Activated CD4-positive, alpha-beta T cell treated with anti-CD3 and anti-CD28 coated beads for 48 hours (primary cell): ENCODE results near the gene CALHM6.
"Not testable (repeated sequence)": the region's sequence is repeated elsewhere in the genome, so short reads cannot be mapped to it uniquely, and the experiment has no call there.

Experiments
- DNase-seq: peaks from one replicate; pipeline ENCODE4 v3.0.0-alpha.2; 2020

The CALHM6 gene

DNA sequence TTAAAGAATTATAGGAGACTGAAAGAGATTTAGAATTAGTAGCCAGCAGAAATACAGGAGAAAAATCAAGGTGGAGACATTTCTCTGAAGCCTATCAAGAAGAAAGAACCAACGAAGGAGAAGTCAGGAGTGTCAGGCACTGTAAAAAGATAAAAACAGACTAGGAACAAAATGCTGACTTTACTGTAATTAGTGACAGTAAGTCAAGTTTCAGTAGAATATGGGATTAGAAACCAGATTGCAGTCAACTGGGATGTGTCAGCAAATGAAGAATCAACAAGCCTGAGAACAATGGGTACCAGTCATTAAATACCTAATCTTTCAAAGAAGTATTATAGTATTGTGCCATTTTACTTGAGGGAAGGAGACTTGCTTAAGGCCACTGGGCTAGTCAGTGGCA, 21.6 kb downstream of the CALHM6 start:
- DNase-seq = no peak

DNA sequence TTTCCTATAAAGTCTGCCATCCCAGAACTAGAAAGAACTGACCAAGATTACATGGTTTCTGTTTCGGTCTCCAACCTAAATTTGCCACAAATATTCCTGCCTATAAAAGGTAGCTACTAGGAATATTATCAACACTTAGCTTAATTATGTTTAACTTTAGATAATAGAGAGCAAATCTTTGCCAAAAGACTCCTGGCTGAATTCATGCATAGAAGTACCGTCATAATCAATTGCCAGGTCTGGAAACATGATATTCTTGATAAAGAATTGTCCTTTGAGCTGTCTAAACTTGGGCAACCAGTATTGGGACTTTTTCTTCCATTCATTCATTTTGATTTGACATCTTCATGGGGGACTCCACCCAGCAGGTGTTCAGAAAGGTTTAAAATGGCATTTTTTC, 22.4 kb downstream of the CALHM6 start:
- no peak for DNase-seq

DNA sequence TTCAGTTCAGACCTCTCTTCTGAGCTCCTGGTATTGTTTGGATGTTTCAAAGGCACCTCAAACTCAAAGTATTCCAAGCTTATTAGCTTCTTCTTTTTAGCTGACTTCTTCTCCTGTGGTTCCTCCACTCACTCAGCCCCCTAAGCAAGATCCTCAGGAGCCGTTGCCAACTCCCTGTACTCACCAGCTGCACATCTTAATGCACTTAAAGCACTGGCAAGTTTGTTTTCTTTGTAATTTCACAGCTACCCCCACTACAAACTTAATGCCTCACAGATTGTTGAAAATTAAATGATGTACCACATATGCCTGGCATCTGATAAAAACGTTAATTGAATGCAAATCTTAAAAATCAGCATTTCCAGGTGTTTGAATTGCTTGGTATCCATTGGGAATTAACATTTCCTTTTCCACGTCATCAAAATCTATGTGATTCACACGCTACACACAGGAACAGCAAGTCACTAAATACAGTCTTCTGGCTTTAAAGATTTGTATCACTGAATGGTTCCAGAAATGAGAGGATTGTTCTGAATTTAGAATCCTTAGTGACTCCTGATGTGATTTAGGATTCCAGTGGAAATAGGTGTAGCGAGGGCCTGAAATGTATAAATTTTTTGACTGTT, 24.5 kb downstream of the CALHM6 start:
- DNase-seq = no peak

DNA sequence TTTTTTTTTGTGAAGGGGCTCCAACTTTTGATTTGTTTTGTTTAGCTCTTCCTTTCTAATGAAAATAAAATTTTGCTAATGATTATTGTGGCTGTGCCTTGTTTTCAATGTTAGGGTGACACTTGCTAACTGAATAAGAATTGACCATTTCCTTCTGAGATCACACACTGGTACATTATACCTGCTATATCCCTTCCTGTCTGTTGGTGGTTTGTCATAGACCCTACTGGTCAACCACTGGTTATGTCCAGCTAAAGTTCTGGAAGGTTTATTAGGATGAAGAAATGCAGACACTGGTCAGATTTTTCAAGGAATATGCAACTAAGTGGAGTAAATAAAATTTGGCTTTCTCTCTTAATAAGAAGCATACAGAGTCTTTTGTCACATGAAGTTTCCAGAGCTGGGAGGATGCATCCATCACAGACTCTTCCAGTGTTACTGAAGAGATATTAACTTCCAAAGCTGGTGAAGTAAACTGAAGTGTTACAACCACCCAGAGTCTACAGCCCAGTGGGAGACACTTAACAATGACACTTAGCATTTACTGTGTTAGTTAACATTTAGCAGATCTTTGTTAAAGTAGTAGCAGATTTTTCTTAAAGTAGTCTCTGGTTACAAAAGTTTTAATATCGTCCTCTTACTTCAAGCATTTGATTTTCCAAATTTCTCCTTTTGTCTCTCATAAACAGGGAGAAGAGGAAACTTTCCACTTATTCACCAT, 30.6 kb downstream of the CALHM6 start:
- DNase-seq = no peak

DNA sequence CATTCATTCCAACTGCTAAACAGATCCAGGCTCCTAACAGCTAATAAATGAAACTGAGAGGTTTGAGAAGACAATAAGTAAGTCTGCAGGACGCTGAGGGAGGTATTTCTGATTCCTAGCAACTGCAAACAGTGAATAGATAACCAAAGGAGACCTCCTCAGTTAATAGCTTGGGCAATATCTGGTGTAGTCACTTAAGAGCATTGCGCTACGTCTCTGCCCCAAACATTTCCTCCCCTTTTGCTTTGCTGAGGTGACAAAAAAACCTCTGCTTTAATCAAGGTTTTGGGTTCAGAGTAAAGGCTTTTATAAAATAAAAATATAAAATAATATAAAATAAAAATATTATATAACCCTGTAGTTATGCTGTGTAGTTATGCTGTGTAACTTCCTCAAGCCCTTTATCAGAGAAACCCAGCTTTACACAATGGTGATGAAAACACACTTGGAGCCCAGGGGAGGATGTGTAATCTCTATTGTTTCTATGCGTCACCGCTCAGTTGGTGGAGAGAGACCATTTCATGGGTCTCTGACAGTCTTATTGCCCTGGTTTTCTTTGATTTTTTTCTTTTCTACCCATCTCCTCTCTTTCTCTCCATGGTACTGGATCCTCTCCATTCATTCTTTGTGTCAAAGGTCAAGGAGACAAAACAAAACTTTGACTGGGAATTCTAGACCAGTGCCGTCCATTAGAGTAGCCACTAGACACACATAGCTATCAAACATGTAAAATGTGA, 31.3 kb downstream of the CALHM6 start:
- DNase-seq = no peak

DNA sequence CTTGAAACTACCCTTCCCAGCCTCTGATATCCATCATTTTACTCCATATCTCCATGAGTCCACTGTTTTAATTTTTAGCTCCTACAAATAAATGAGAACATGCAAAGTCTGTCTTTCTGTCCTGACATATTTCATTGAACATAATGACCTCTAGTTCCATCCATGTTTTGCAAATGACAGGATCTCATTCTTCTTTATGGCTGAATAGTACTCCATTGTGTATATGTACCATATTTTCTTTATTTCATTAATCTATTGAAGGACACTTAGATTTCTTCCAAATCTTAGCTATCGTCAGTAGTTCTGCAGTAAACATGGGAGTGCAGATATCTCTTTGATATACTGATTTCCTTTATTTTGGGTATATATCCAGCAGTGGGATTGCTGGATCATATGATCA, 34.0 kb downstream of the CALHM6 start:
- not testable (repeated sequence) for DNase-seq

DNA sequence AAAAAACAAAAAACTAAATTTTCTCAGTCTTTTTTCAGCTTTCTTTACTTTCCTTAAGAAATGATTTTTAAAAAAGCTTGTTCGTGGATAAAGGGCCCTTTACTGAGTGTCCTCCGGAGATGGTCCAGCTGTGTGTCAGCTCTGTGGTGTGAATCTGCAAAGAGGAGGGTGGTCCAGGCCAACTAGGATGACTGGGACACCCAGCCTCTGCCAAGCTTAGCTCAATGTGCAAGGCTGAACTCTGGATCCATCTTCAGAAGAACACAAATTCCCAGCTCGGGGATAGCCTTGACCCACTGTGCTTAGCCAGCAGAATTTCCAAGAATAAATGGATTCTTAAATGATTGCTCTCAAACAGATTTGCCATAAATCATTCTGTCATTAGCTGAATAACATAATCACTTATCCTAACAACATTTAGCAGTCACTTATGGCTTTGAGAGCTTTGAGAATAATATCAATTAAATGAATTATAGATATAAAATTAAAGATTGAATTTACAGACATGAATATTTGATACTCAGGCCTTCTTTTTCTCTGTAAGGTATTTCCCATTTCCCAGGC, 36.0 kb downstream of the CALHM6 start:
- DNase-seq = no peak

DNA sequence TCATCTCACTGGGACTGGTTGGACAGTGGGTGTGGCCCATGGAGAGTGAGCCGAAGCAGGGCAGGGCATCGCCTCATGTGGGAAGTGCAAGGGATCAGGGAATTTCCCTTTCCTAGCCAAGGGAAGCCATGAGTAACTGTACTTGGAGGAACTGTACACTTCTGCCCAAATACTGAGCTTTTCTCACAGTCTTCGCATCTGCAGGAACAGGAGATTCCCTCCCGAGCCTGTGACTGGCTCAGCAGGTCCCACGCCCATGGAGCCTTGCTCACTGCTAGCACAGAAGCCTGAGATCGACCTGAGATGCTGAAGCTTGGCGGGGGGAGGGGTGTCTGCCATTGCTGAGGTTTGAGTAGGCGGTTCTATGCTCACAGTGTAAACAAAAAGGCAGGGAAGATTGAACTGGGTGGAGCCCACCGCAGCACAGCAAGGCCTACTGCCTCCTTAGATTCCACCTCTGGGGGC, 39.8 kb downstream of the CALHM6 start:
- DNase-seq = no peak

DNA sequence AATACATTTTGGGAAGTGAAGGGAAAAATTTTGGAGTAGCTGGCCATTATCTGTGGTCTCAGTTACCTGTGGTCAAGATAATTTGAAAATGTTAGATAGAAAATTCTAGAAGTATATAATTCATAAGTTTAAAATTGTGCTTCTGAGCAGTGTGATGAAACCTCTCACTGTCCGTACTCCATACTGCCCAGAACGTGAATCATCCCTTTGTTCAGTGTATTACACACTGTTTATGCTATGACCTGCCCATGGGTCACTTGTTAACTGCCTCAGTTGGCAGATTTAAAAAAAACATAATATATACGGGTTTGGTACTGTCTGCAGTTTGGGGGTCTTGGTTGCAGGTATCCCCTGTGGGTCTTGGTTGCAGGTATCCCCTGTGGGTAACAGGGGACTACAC, 46.1 kb downstream of the CALHM6 start:
- DNase-seq = no peak

DNA sequence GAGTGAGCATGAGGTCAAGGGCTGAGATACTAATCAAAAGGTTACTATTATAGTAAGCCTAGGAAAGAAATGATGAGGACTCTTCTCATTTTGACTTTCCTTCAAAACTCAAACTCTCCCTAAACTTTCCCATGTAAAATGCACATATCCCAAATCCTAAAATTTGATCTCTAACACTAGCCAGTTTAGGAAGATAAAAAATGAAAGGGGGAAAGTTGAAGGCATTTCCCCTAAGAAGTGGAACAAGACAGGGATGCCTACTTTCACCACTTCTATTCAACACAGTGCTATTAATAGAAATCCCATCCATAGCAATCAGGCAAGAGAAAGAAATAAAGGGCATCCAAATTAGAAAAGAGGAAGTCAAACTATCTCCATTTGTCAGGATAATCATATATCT, 47.4 kb downstream of the CALHM6 start:
- DNase-seq = no peak

DNA sequence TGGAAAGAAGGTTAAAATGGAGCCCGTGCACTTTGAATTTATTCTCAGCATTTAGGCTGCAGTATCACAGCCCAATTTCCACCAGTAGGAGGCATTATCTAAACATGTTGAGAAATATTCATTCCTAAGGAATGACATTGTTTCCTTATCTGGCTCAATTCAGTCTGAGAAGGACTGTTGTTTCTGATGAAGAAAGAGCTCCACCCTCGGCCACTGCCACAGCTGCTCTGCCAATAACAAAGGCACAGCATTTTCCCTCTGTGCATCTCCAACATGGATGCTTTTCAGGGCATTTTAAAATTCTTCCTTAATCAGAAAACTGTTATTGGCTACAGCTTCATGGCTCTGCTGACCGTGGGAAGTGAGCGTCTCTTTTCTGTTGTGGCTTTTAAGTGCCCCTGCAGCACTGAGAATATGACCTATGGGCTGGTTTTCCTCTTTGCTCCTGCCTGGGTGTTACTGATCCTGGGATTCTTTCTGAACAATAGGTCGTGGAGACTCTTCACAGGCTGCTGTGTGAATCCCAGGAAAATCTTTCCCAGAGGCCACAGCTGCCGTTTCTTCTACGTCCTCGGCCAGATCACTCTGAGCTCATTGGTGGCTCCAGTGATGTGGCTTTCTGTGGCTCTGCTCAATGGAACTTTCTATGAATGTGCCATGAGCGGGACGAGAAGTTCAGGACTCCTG, 50.4 kb downstream of the CALHM6 start, which contains the start of gene CALHM5:
Gene CALHM5 (plus strand): TSS at position 216 of the 687 bp plus-strand sequence. CDS start 58 bp downstream, at position 274.
- no peak for DNase-seq

DNA sequence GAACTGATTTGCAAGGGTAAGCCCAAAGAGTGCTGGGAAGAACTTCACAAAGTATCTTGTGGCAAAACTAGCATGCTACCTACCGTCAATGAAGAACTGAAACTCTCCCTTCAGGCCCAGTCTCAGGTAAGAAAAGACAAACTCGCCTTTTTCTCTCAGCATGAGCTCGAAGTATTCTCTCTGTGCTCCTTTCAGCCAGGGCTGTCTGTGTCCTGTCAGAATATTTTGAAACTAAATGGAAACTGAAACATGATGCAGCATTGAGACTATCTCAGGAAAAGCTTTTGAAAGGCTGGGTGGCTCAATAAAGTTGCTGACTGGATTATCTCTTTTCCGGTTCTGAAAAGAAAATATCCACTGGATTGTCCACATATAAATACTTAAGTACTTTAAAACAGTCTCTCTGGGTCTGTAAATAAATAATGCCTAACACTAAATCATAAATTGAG, 51.0 kb downstream of the CALHM6 start:
- no peak for DNase-seq

DNA sequence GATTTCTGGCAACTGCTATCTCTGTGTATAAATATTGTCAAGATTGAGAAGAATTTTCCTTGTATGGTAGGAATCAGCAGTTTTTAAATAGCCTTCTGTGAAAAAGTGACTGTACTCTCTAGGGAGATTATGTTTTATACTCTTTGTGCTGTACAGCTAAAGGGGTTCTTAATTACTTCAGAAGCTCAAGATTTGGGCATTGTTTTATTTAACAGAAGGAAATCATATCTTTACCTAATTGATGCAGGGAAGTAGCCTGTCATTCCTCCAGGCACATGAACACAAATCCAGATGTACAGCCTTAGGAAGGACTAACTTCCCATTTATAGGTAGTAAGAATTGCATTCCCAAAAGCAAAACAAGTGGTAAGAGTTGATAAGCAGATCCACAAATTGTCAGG, 51.6 kb downstream of the CALHM6 start:
- no peak for DNase-seq
